Cardiac fibroblast (primary cell): ENCODE results near the gene CAMTA1.

ENCODE experiments used
- DNase-seq, 2 donors: peaks; one replicate each; pipeline versions ENCODE4 v3.0.0 to v3.0.0-alpha.2; 2010; ENCODE audit warnings: low read depth in 2 of 2
- H3K4me3 ChIP-seq, 2 donors: replicated peaks in 1 of 2; 1 replicate in 1 of 2; 2 replicates in 1 of 2; pipeline ENCODE4 v1.5.1; 2011; ENCODE audit warnings: low read depth in 2 of 2, low read length in 2 of 2, mild to moderate bottlenecking in 2 of 2, moderate library complexity in 1 of 2
- TF ChIP-seq, protein P1 (sequence below): IDR thresholded peaks from one replicate; pipeline ENCODE4 v1.5.1; 2011; ENCODE audit warnings: low read depth, mild to moderate bottlenecking, low read length, inconsistent platforms

Gene CAMTA1

GRCh38 chr1:6902153-6902552 lies 116.9 kb downstream of the CAMTA1 start:
- TF ChIP-seq, protein P1, sequence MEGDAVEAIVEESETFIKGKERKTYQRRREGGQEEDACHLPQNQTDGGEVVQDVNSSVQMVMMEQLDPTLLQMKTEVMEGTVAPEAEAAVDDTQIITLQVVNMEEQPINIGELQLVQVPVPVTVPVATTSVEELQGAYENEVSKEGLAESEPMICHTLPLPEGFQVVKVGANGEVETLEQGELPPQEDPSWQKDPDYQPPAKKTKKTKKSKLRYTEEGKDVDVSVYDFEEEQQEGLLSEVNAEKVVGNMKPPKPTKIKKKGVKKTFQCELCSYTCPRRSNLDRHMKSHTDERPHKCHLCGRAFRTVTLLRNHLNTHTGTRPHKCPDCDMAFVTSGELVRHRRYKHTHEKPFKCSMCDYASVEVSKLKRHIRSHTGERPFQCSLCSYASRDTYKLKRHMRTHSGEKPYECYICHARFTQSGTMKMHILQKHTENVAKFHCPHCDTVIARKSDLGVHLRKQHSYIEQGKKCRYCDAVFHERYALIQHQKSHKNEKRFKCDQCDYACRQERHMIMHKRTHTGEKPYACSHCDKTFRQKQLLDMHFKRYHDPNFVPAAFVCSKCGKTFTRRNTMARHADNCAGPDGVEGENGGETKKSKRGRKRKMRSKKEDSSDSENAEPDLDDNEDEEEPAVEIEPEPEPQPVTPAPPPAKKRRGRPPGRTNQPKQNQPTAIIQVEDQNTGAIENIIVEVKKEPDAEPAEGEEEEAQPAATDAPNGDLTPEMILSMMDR = no peak
- no peak for DNase-seq
- no peak overlapping the region for H3K4me3 ChIP-seq

DNA sequence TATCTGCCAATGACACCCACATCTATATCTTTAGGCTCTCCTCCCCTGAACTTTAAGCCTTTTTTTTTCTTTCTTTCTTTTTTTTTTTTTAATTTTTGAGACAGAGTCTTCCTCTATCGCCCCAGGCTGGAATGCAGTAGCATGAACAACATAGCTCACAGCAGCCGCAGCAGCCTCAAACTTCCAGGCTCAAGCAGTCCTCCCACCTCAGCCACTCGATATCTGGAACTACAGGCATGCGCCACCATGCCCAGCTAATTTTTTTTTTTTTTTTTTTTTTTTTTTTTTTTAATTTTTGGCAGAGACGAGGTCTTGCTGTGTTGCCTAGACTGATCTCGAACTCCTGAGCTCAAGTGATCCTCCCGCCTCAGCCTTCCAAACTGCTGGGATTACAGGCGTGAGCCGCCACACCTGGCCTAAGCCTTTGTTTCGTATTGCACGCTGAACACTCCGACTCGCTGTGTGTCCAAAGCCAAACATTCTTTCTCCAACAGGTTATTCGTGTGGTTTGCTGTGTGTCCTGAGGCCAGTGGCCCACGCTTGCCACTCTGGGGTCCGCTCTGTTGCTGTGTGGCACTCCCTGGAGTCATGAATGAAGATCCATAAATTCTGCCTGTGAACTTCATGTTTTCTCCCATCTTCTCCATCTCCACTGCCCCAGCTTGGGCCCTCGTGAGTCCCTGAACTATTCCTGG lies 119.4 kb downstream of the CAMTA1 start:
- no peak for DNase-seq
- H3K4me3 ChIP-seq = no peak overlapping the region
- TF ChIP-seq, protein P1 = no peak

DNA sequence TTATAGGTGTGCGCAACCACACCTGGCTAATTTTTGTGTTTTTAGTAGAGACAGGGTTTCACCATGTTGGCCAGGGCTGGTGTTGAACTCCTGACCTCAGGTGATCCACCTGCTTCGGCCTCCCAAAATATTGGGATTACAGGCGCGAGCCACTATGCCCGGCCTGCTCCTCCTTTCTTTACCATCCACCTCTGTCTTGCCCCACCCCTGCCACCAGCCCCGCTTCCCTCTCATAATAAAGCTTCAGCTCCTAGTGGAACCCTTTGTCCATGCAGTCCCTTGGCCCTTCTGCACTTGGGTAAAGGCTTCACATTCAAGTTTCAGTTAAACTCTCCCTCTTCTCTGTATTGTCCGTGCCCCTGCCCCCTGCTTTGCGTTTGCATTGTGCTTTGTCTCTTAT lies 120.1 kb downstream of the CAMTA1 start:
- no peak overlapping the region for H3K4me3 ChIP-seq
- TF ChIP-seq, protein P1 = no peak
- DNase-seq = no peak

GRCh38 chr1:6905790-6906189 lies 120.5 kb downstream of the CAMTA1 start:
- TF ChIP-seq, protein P1 = no peak
- no peak for DNase-seq
- H3K4me3 ChIP-seq = no peak overlapping the region

- no peak overlapping the region for H3K4me3 ChIP-seq
Observed at GRCh38 chr1:6906783-6907182, 121.5 kb downstream of the CAMTA1 start.

GRCh38 chr1:6907201-6907600 lies 121.9 kb downstream of the CAMTA1 start:
- no peak overlapping the region for H3K4me3 ChIP-seq
- no peak for DNase-seq
- TF ChIP-seq, protein P1 = no peak

More at GRCh38 chr1:6906783-6907182, 121.5 kb downstream of the CAMTA1 start:
- TF ChIP-seq, protein P1 = no peak
- no peak for DNase-seq
